HG02885 (cell line): Measurements from ENCODE around the gene XRCC6.
"Not testable (repeated sequence)": the region's sequence is repeated elsewhere in the genome, so short reads cannot be mapped to it uniquely, and the experiment has no call there.

Experiments
- ATAC-seq: cut with Tn5 transposase; IDR thresholded peaks from one replicate; pipeline ENCODE4 v1.9.1; 2021; ENCODE audit warnings: mild to moderate bottlenecking; ENCODE audit not compliant: unreplicated experiment, poor library complexity

Gene XRCC6

GRCh38 chr22:41647771-41648170, 26.7 kb downstream of the XRCC6 start:
- ATAC-seq: no peak

GRCh38 chr22:41648432-41648831, 27.3 kb downstream of the XRCC6 start:
- no peak for ATAC-seq

GRCh38 chr22:41650229-41650628, 29.1 kb downstream of the XRCC6 start:
- no peak for ATAC-seq

- ATAC-seq: no peak
These were observed 29.7 kb downstream of the XRCC6 start for GRCh38 chr22:41650821-41651220.

GRCh38 chr22:41654322-41654721, 33.2 kb downstream of the XRCC6 start:
- ATAC-seq: no peak

GRCh38 chr22:41656556-41656955, 35.5 kb downstream of the XRCC6 start:
- no peak for ATAC-seq

- ATAC-seq: no peak
These were observed 36.6 kb downstream of the XRCC6 start for GRCh38 chr22:41657709-41658108.

GRCh38 chr22:41658869-41659268, 37.8 kb downstream of the XRCC6 start:
- no peak for ATAC-seq

- ATAC-seq: no peak
These were observed 38.8 kb downstream of the XRCC6 start for GRCh38 chr22:41659941-41660340.

- no peak for ATAC-seq
These were observed 39.3 kb downstream of the XRCC6 start for GRCh38 chr22:41660416-41660815.

- no peak for ATAC-seq
These were observed 40.0 kb downstream of the XRCC6 start for GRCh38 chr22:41661088-41661487.

- ATAC-seq: no peak
These were observed 40.6 kb downstream of the XRCC6 start for GRCh38 chr22:41661713-41662112.

GRCh38 chr22:41663594-41663993, 42.5 kb downstream of the XRCC6 start:
- not testable (repeated sequence) for ATAC-seq

GRCh38 chr22:41664490-41664889, 43.4 kb downstream of the XRCC6 start:
- no peak for ATAC-seq

GRCh38 chr22:41664951-41665350, 43.9 kb downstream of the XRCC6 start:
- ATAC-seq: no peak

- no peak for ATAC-seq
These were observed 48.1 kb downstream of the XRCC6 start for GRCh38 chr22:41668971-41669911.

GRCh38 chr22:41672096-41672495, 51.0 kb downstream of the XRCC6 start:
- not testable (repeated sequence) for ATAC-seq

- no peak for ATAC-seq
These were observed 51.9 kb downstream of the XRCC6 start for GRCh38 chr22:41672780-41673509.

GRCh38 chr22:41674846-41675340, 53.8 kb downstream of the XRCC6 start:
- ATAC-seq: no peak

GRCh38 chr22:41676134-41676533, 55.0 kb downstream of the XRCC6 start:
- ATAC-seq: no peak

GRCh38 chr22:41681616-41682015, 60.5 kb downstream of the XRCC6 start:
- ATAC-seq: no peak
